Gastroesophageal sphincter (tissue), 3 donors: ENCODE measurements around the gene RELL1.

Experiments used
- EP300 ChIP-seq: sonication (generic); formaldehyde crosslinking; IDR thresholded peaks from one replicate; pipeline ENCODE4 v1.6.1; 2017; ENCODE audit warnings: antibody characterized with exemption, mild to moderate bottlenecking
- POLR2A ChIP-seq, 2 donors: fragments of 450-650 bp; IDR thresholded peaks; one replicate each; pipeline ENCODE4 v1.6.1; 2017; ENCODE audit warnings: antibody characterized with exemption in 2 of 2, mild to moderate bottlenecking in 2 of 2, moderate library complexity in 1 of 2
- POLR2AphosphoS5 ChIP-seq: sonication (generic); formaldehyde crosslinking; IDR thresholded peaks from one replicate; pipeline ENCODE4 v1.6.1; 2017; ENCODE audit warnings: antibody characterized with exemption
- TF ChIP-seq, protein P1 (sequence below), 4 experiments: fragments of 200-600 bp in 2 of 4; fragments of 450-650 bp in 2 of 4; sonication (generic) in 1 of 4; IDR thresholded peaks; one replicate each; pipeline ENCODE4 v1.5.1; 2017 to 2019; ENCODE audit warnings: antibody characterized with exemption in 4 of 4, mild to moderate bottlenecking in 2 of 4, moderate library complexity in 2 of 4

DNA sequence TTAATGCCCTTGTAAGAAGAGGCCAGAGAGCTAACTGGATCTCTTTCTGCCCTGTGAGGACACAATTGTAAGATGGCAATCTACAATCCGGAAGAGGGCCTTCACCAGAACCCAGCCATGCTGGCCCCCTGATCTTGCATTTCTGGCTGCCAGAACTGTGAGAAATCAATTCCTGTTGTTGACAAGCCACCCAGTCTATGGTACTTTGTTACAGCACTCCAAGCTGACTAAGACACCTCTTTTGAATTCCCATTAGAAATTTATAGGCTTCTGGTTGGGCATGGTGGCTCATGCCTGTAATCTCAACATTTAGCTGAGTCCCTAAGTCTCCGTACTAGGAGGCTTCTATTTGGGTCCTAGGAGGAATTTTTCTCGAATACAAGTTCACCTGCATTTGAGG, 48.8 kb upstream of the RELL1 start:
- TF ChIP-seq, protein P1, sequence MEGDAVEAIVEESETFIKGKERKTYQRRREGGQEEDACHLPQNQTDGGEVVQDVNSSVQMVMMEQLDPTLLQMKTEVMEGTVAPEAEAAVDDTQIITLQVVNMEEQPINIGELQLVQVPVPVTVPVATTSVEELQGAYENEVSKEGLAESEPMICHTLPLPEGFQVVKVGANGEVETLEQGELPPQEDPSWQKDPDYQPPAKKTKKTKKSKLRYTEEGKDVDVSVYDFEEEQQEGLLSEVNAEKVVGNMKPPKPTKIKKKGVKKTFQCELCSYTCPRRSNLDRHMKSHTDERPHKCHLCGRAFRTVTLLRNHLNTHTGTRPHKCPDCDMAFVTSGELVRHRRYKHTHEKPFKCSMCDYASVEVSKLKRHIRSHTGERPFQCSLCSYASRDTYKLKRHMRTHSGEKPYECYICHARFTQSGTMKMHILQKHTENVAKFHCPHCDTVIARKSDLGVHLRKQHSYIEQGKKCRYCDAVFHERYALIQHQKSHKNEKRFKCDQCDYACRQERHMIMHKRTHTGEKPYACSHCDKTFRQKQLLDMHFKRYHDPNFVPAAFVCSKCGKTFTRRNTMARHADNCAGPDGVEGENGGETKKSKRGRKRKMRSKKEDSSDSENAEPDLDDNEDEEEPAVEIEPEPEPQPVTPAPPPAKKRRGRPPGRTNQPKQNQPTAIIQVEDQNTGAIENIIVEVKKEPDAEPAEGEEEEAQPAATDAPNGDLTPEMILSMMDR (IDR thresholded peaks at IDR 0.05), result no peak
- TF ChIP-seq POLR2AphosphoS5, result no peak
- no peak for TF ChIP-seq EP300
- TF ChIP-seq POLR2A (IDR thresholded peaks at IDR 0.05), result no peak
